HL-60/S4 treated with retinoic acid at 250 ng/mL for 4 days and 3 days (cell line): Measurements from ENCODE around the gene PPP1R8.

ENCODE experiments used
- in situ Hi-C: fragments of 300-500 bp; cut with MboI; formaldehyde crosslinking; loops from 2 replicates; pipeline ENCODE4 v1.7.0; 2022; ENCODE audit warnings: low sequenced_read_pairs

PPP1R8 gene

GRCh38 chr1:27868932-27869718 is 38.5 kb downstream of the PPP1R8 start:
- in situ Hi-C loops: loop anchor here (25.0 kb wide), 1 partner anchor 343 kb away; no protein-coding TSS in a partner anchor

DNA sequence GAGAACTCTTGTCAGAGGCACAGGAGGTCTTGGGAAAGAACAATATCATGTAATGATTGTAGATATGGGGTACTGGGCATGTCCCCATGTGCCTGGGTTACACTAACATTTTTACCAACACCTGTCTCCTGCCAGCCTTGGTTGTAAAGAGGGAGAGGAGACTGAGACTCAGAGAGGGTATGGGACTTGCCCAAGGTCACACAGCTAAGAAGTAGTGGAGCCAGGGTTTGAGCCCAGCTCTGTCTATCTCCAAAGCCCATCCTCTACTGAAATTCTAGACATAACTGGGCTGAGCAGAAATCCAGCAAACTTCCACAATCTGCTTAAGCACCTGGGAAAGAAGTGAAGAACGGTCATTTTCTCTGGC is 39.1 kb downstream of the PPP1R8 start:
- in situ Hi-C loops: loop anchor here (25.0 kb wide), 1 partner anchor 343 kb away; no protein-coding TSS in a partner anchor

GRCh38 chr1:27871076-27871475 is 40.5 kb downstream of the PPP1R8 start:
- in situ Hi-C loops: loop anchor here (25.0 kb wide), 1 partner anchor 341 kb away; no protein-coding TSS in a partner anchor

- in situ Hi-C loops: loop anchor here (25.0 kb wide), 1 partner anchor 340 kb away; no protein-coding TSS in a partner anchor
Measured at GRCh38 chr1:27872059-27872801, 41.6 kb downstream of the PPP1R8 start, which contains the start of gene THEMIS2. Gene THEMIS2, plus strand, starts transcription at chr1:27872544. Its CDS starts 28 bp downstream, at chr1:27872572.

GRCh38 chr1:27872802-27873551 is 42.4 kb downstream of the PPP1R8 start:
- in situ Hi-C loops: loop anchor here (25.0 kb wide), 1 partner anchor 339 kb away; no protein-coding TSS in a partner anchor

- in situ Hi-C loops: loop anchor here (25.0 kb wide), 1 partner anchor 338 kb away; no protein-coding TSS in a partner anchor
Measured at GRCh38 chr1:27873671-27874384, 43.2 kb downstream of the PPP1R8 start.

DNA sequence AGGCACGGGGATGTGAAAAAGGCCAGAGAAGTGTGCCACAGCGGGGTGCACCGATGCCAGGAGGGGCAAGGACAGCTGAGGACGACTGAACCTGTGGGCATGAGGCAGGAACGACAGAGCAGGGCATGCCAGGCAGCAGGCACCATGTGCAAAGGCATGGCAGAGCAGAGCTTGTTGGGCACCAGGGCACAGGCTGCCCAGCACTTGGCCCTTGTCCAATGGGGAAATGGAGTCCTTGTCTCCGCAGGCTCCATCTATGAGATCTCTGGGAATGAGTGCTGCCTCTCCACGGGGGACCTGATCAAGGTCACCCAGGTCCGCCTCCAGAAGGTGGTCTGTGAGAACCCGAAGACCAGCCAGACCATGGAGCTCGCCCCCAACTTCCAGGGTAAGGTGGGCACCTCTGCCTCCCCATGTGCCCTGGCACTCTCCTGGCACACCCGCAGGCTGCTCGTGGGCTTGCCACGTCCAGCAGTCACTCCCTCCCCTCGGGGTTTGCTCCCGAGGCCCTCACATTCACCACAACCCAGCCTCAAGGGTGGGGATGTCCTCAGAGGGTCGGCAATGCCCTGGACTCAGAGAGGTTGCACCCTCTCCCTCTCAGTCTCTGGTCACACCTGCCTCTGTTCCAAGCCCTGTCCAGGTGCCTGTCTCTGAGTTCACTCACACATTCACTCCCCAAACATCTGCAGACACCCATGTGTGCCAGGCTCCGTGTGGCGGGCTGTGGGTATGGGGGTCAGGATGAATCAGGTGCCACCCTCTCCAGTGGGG is 45.9 kb downstream of the PPP1R8 start:
- in situ Hi-C loops: no loop called here

- in situ Hi-C loops: no loop called here
Measured at GRCh38 chr1:27877115-27877416, 46.5 kb downstream of the PPP1R8 start.

- in situ Hi-C loops: no loop called here
Measured at GRCh38 chr1:27878039-27878438, 47.5 kb downstream of the PPP1R8 start.

- in situ Hi-C loops: no loop called here
Measured at GRCh38 chr1:27878787-27879335, 48.3 kb downstream of the PPP1R8 start.

DNA sequence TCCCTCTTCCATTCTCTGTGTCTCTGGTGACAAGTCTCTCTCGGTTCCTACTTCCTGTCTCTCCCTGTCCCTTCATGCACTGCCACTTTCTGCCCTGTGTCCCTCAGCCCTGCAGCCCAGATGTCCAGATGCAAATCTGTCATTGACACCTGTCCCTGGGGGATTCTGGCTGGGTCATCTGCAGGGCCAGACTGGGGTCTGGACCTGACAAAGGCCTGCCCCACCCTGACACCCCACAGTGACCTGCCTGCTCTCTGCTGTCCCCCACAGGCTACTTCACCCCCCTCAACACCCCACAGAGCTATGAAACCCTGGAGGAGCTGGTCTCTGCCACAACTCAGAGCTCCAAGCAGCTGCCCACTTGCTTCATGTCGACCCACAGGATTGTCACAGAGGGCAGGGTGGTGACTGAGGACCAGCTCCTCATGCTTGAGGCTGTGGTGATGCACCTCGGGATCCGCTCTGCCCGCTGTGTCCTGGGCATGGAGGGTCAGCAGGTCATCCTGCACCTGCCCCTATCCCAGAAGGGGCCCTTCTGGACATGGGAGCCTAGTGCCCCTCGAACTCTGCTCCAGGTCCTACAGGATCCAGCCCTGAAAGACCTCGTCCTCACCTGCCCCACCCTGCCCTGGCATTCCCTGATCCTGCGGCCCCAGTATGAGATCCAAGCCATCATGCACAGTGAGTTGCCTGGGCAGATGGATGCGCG is 48.9 kb downstream of the PPP1R8 start:
- in situ Hi-C loops: no loop called here

DNA sequence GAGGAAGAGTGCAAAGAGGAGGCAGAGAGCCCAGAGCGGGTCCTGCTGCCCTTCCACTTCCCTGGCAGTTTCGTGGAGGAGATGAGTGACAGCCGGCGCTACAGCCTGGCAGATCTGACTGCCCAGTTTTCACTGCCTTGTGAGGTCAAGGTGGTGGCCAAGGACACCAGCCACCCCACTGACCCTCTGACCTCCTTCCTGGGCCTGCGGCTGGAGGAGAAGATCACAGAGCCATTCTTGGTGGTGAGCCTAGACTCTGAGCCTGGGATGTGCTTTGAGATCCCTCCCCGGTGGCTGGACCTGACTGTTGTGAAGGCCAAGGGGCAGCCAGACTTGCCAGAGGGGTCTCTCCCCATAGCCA is 51.9 kb downstream of the PPP1R8 start:
- in situ Hi-C loops: no loop called here

- in situ Hi-C loops: no loop called here
Measured at GRCh38 chr1:27883536-27883935, 53.0 kb downstream of the PPP1R8 start.

DNA sequence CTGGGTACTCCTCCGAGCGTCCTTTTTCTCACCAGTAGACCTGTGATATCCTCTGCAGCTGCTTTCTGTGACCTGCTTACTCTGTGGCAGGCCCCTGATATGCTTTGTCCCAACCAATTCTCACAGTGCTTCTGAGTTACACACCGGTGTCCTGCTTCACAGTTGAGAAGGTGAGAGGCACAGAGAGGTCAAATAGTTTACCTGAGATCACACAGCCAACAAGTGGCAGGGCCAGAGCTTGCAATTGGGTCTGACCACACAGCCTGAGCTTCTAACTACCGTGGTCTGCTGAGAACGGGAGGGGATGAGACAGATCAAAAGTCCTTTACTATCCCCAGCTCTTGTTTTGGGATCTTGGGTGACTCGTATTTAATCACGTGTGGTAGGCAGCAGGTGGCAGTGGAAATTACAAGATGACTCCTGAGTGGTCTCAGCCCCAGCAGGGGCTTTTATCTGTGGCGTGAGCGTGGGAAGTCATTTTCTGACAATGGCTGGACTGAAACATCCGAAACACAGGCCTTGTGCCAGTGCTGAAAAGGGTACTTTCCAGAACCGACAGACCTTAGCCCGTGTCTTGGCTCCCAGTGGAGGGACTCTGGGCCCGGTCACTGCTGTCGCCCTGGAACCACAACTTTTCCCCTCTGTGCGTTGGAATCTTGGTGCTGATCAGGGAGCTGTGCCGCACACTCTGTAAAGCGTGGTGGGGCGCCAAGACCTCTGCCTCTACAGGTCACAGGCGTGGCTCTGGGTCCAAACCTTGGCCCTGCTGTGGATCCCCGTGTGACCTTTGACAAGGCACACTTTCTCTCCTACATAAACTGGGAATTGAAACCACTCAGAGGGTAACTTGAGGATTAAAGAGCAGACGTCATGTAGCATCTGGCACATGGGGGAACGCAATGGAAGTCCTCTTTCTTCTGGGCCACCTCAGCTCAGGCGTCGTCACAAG is 53.7 kb downstream of the PPP1R8 start:
- in situ Hi-C loops: no loop called here

DNA sequence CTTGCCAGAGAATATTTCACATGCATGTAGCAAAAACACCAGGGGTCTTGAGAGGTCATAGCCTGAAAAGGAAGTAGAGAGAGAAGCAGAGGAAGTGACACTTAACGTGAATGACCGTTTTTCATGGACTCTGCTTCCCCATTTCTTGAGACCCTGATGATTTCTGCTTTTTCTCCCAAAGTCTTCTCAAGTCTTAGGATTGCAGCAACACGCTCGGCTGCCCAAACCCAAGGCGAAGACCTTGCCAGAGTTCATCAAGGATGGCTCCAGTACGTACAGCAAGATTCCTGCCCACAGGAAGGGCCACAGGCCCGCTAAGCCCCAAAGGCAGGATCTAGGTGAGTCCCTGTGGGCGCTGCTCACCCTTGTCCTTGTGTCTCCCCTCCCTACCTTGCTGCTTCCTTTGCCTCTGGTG is 54.5 kb downstream of the PPP1R8 start:
- in situ Hi-C loops: no loop called here

GRCh38 chr1:27885621-27886352 is 55.2 kb downstream of the PPP1R8 start:
- in situ Hi-C loops: no loop called here

GRCh38 chr1:27886353-27886679 is 55.7 kb downstream of the PPP1R8 start:
- in situ Hi-C loops: no loop called here
